HepG2 (cell line): ENCODE results near the gene PRMT7. TPM values are rescaled to one million over a fixed set of nuclear protein-coding genes. Genes with fewer than 3 reads are reported as not detected.
A peak's percentile ranks its signal among the peaks of the same experiment; 100 is the strongest.

Experiments
- AGO2 ChIP-seq: fragments of 200-400 bp; formaldehyde crosslinking; optimal IDR thresholded peaks from 2 replicates; pipeline ENCODE3; 2017; ENCODE audit warnings: mild to moderate bottlenecking, low read depth, low read length, moderate library complexity
- ARID5B ChIP-seq: IDR thresholded peaks from 2 replicates; pipeline ENCODE4 v1.4.0; 2020; ENCODE audit warnings: mild to moderate bottlenecking, missing genetic modification reagents
- HOXA7 ChIP-seq: sonication (generic); formaldehyde crosslinking; IDR thresholded peaks from 2 replicates; pipeline ENCODE4 v1.8.1; 2022; ENCODE audit warnings: mild to moderate bottlenecking, missing genetic modification reagents, moderate library complexity
- ISL2 ChIP-seq: sonication (generic); formaldehyde crosslinking; IDR thresholded peaks from 2 replicates; pipeline ENCODE4 v1.5.0; 2020; ENCODE audit warnings: missing genetic modification reagents
- MED1 ChIP-seq: sonication (generic); formaldehyde crosslinking; IDR thresholded peaks from 2 replicates; pipeline ENCODE4 v1.4.0; 2020; ENCODE audit warnings: missing genetic modification reagents
- PHF21A ChIP-seq: sonication (generic); formaldehyde crosslinking; IDR thresholded peaks from 2 replicates; pipeline ENCODE4 v1.5.0; 2020; ENCODE audit warnings: mild to moderate bottlenecking, missing genetic modification reagents
- RBM39 ChIP-seq: fragments of 200-400 bp; formaldehyde crosslinking; IDR thresholded peaks from one replicate; pipeline ENCODE4 v1.6.1; 2018; ENCODE audit warnings: antibody characterized with exemption, mild to moderate bottlenecking, low read depth, low read length; ENCODE audit not compliant: poor library complexity, severe bottlenecking
- RFXAP ChIP-seq: sonication (generic); formaldehyde crosslinking; IDR thresholded peaks from 2 replicates; pipeline ENCODE4 v1.4.0; 2020; ENCODE audit warnings: missing genetic modification reagents, borderline replicate concordance
- SOX13 ChIP-seq, 3 experiments: fragments of 450-650 bp in 1 of 3; sonication (generic) in 1 of 3; formaldehyde crosslinking in 1 of 3; IDR thresholded peaks in 2 of 3; conservative IDR thresholded peaks in 1 of 3; 2 replicates each; pipeline versions ENCODE4 v1.5.0 to v1.6.1; 2016 to 2020; ENCODE audit warnings: antibody characterized with exemption in 1 of 3, mild to moderate bottlenecking in 1 of 3, missing compliant biosample characterization in 1 of 3, missing genetic modification reagents in 1 of 3, moderate library complexity in 1 of 3
- TBX2 ChIP-seq: sonication (generic); formaldehyde crosslinking; IDR thresholded peaks from 2 replicates; pipeline ENCODE4 v1.5.0; 2020; ENCODE audit warnings: missing genetic modification reagents, mild to moderate bottlenecking, borderline replicate concordance
- ZFP1 ChIP-seq: IDR thresholded peaks from 2 replicates; pipeline ENCODE4 v1.6.1; 2016
- ZNF205 ChIP-seq: IDR thresholded peaks from 2 replicates; pipeline ENCODE4 v1.6.1; 2018; ENCODE audit warnings: missing biosample characterization, missing genetic modification reagents
- ZNF367 ChIP-seq: sonication (generic); formaldehyde crosslinking; IDR thresholded peaks from 2 replicates; pipeline ENCODE4 v1.4.0; 2020; ENCODE audit warnings: missing genetic modification reagents, borderline replicate concordance
- ZNF503 ChIP-seq: sonication (generic); formaldehyde crosslinking; IDR thresholded peaks from 2 replicates; pipeline ENCODE4 v1.4.0; 2020; ENCODE audit warnings: missing genetic modification reagents
- ZNF512B ChIP-seq: sonication (generic); formaldehyde crosslinking; IDR thresholded peaks from 2 replicates; pipeline ENCODE4 v1.5.1; 2020; ENCODE audit warnings: missing genetic modification reagents, mild to moderate bottlenecking, borderline replicate concordance
- ZNF639 ChIP-seq: conservative IDR thresholded peaks from 2 replicates; pipeline ENCODE4 v1.6.1; 2018; ENCODE audit warnings: missing genetic modification reagents
- ZNF660 ChIP-seq: sonication (generic); formaldehyde crosslinking; IDR thresholded peaks from 2 replicates; pipeline ENCODE4 v1.5.1; 2020; ENCODE audit warnings: mild to moderate bottlenecking, low read depth, missing genetic modification reagents, borderline replicate concordance
- ZNF672 ChIP-seq: sonication (generic); formaldehyde crosslinking; IDR thresholded peaks from 2 replicates; pipeline ENCODE4 v1.8.1; 2022; ENCODE audit warnings: missing genetic modification reagents
- polyA plus RNA-seq, 8 experiments: library from polyadenylated mRNA; depleted of rRNA in 3 of 8; stranded (reverse) in 7 of 8; unstranded in 1 of 8; fragments of >200 nt; fragmentation: Illumina TruSeq in 4 of 8; extraction: Trizol in 4 of 8; gene quantifications; 2 replicates each; pipeline versions ENCODE4 v1.2.1 to v1.2.3, GENCODE V29; 2011 to 2016; ENCODE audit warnings: low read depth in 4 of 8, missing spikeins in 1 of 8, mixed read lengths in 1 of 8; ENCODE audit not compliant: insufficient read depth in 1 of 8
- total RNA-seq, 5 experiments: library from RNA; depleted of rRNA; stranded (reverse); fragments of >200 nt; fragmentation: Illumina TruSeq; extraction: Trizol; gene quantifications; 2 replicates each; pipeline ENCODE4 v1.2.3, GENCODE V29; 2016; ENCODE audit warnings: low read depth in 1 of 5

Gene PRMT7
- total and polyA plus RNA-seq, 2 of the 13 experiments (the other 11 are each of a cell fraction or from before 2014, with no cell fraction given) = 47.5 to 55.0 TPM

- TF ChIP-seq PHF21A (CRISPR knock-in tag) (0 out of 2 replicates have a peak, but pooled peaks have one; percentile 14), SOX13 (IDR thresholded peaks at IDR 0.05) (no peak), SOX13 (CRISPR knock-in tag; conservative IDR thresholded peaks at IDR 0.05 in 1 of 2, IDR thresholded peaks at IDR 0.05 in 1 of 2) (peak in 1 of 2 experiments; percentile 20; a peak in 1 of 4 replicates), ARID5B (CRISPR knock-in tag) (0 out of 2 replicates have a peak, but pooled peaks have one; percentile 17), ZFP1 (CRISPR knock-in tag) (no peak), ZNF512B (CRISPR knock-in tag) (no peak), ISL2 (CRISPR knock-in tag) (0 out of 2 replicates have a peak, but pooled peaks have one; percentile 17), ZNF205 (no peak), ZNF660 (no peak), MED1 (CRISPR knock-in tag) (0 out of 2 replicates have a peak, but pooled peaks have one; percentile 38), ZNF672 (CRISPR knock-in tag) (no peak), RFXAP (0 out of 2 replicates have a peak, but pooled peaks have one; percentile 46), HOXA7 (CRISPR knock-in tag) (no peak), TBX2 (CRISPR knock-in tag) (0 out of 2 replicates have a peak, but pooled peaks have one; percentile 34), AGO2 (no peak), ZNF367 (CRISPR knock-in tag) (no peak), ZNF503 (CRISPR knock-in tag) (0 out of 2 replicates have a peak, but pooled peaks have one; percentile 32), RBM39 (no peak), ZNF639 (no peak)
Observed at GRCh38 chr16:68298907-68299561, 11.8 kb upstream of the PRMT7 start (continued).
